Esophagus muscularis mucosa (tissue), 4 donors: ENCODE results near the gene PYROXD2. TPM values are rescaled to one million over a fixed set of nuclear protein-coding genes. Genes with fewer than 3 reads are reported as not detected.
"Not testable (repeated sequence)": the region's sequence is repeated elsewhere in the genome, so short reads cannot be mapped to it uniquely, and the experiment has no call there.

Experiments
- DNase-seq: peaks from one replicate; pipeline ENCODE4 v3.0.0-alpha.2; 2017; ENCODE audit errors: extremely low spot score
- H3K27ac ChIP-seq, 4 donors: fragments of 200-600 bp; sonication (generic); replicated peaks in 1 of 4; 1 replicate in 3 of 4; 2 replicates in 1 of 4; pipeline ENCODE4 v1.5.1; 2016 to 2019; ENCODE audit warnings: mild to moderate bottlenecking in 1 of 4
- H3K27me3 ChIP-seq, 4 donors: fragments of 200-600 bp; sonication (generic); one replicate each; pipeline versions ENCODE4 v1.5.1 to v1.6.0; 2016 to 2019
- H3K36me3 ChIP-seq, 4 donors: fragments of 200-600 bp; sonication (generic); one replicate each; pipeline ENCODE4 v1.5.1; 2016 to 2019
- H3K4me1 ChIP-seq, 4 donors: fragments of 200-600 bp; sonication (generic); one replicate each; pipeline ENCODE4 v1.5.1; 2016 to 2019
- H3K4me3 ChIP-seq, 4 donors: fragments of 200-600 bp; sonication (generic); 1 replicate in 2 of 4; 2 replicates in 2 of 4; pipeline ENCODE4 v1.5.1; 2016 to 2019; ENCODE audit warnings: mild to moderate bottlenecking in 4 of 4, moderate library complexity in 1 of 4
- H3K9me3 ChIP-seq, 4 donors: fragments of 200-600 bp; sonication (generic); 1 replicate in 3 of 4; 2 replicates in 1 of 4; pipeline ENCODE4 v1.5.1; 2016 to 2019
- EP300 ChIP-seq: sonication (generic); formaldehyde crosslinking; IDR thresholded peaks from one replicate; pipeline ENCODE4 v1.6.1; 2017; ENCODE audit warnings: antibody characterized with exemption
- POLR2A ChIP-seq: fragments of 450-650 bp; IDR thresholded peaks from one replicate; pipeline ENCODE4 v1.6.1; 2017; ENCODE audit warnings: antibody characterized with exemption, moderate library complexity, mild to moderate bottlenecking, low read depth
- POLR2AphosphoS5 ChIP-seq, 2 donors: sonication (generic); formaldehyde crosslinking; IDR thresholded peaks; one replicate each; pipeline ENCODE4 v1.6.1; 2017; ENCODE audit warnings: antibody characterized with exemption in 2 of 2
- WGBS: methylation state at CpG from one replicate; pipeline ENCODE4 v1.1.5; 2018; 5-methylcytosine and 5-hydroxymethylcytosine counted together
- intact Hi-C: fragments of 100-400 bp; cut with DNase I; formaldehyde crosslinking; loops from one replicate; pipeline ENCODE4 v1.15.1; 2023
- total RNA-seq, 4 donors: library from RNA; depleted of rRNA; stranded (reverse); fragments of >200 nt; gene quantifications; one replicate each; pipeline versions ENCODE4 v1.1.0 to v1.2.1, GENCODE V29; 2016
- TF ChIP-seq, protein P1 (sequence below), 3 experiments: fragments of 200-600 bp in 2 of 3; fragments of 450-650 bp in 1 of 3; sonication (generic) in 2 of 3; IDR thresholded peaks; one replicate each; pipeline ENCODE4 v1.5.1; 2017 to 2019; ENCODE audit warnings: antibody characterized with exemption in 3 of 3, mild to moderate bottlenecking in 2 of 3, moderate library complexity in 1 of 3

PYROXD2 gene
- total RNA-seq, 4 donors from 2014 or later = 5.8 to 10.2 (median 6.6) TPM

- TF ChIP-seq POLR2AphosphoS5 (IDR thresholded peaks at IDR 0.05) = no peak
- no peak for TF ChIP-seq POLR2A
- TF ChIP-seq, protein P1, sequence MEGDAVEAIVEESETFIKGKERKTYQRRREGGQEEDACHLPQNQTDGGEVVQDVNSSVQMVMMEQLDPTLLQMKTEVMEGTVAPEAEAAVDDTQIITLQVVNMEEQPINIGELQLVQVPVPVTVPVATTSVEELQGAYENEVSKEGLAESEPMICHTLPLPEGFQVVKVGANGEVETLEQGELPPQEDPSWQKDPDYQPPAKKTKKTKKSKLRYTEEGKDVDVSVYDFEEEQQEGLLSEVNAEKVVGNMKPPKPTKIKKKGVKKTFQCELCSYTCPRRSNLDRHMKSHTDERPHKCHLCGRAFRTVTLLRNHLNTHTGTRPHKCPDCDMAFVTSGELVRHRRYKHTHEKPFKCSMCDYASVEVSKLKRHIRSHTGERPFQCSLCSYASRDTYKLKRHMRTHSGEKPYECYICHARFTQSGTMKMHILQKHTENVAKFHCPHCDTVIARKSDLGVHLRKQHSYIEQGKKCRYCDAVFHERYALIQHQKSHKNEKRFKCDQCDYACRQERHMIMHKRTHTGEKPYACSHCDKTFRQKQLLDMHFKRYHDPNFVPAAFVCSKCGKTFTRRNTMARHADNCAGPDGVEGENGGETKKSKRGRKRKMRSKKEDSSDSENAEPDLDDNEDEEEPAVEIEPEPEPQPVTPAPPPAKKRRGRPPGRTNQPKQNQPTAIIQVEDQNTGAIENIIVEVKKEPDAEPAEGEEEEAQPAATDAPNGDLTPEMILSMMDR (IDR thresholded peaks at IDR 0.05) = no peak
- no peak for TF ChIP-seq EP300
- WGBS = 100% methylated on average over 10 of the region's 13 CpGs
- no peak overlapping the region for H3K4me3 ChIP-seq
- H3K4me1 ChIP-seq = peaks cover 0 to 11% (median 4%) of the 10 kb centered on the region in 4 donors
- H3K9me3 ChIP-seq = no peaks in the 10 kb centered on the region
- no peaks in the 10 kb centered on the region for H3K27me3 ChIP-seq
- no peak overlapping the region for H3K27ac ChIP-seq
- peaks cover 0 to 49% (median 38%) of the 10 kb centered on the region in 4 donors for H3K36me3 ChIP-seq
- intact Hi-C loops = no loop called here
- no peak for DNase-seq
These were observed 26.8 kb downstream of the PYROXD2 start for GRCh38 chr10:98388101-98388655.

DNA sequence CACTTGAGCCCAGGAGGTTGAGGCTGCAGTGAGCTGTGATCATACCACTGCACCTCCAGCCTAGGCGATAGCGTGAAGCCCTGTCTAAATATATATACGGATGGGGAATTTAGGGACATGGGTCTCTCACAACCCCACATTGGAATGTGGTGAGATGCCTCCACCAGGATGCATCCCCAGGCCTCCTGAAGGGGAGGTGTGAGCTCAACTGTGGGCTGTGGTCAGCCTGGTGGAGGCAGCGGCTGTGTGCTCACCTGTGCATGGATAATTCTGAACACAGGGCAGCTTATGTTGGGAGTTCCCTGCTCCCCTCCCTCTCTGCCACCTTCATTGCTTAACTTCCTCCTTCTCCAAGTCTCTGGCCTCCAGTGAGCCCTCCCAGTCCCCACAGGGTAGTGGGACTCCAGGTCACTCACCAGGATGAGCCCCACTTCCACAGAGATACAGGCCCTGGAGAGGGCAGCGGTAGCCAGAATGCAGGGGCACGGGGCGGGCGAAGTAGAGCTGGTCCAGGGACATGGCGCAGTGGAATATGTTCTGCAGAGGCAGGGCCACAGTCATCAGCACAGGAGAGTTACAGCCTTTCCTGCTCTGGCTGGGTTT, 30.4 kb downstream of the PYROXD2 start:
- WGBS = 96% methylated on average over 5 of the region's 9 CpGs
- TF ChIP-seq EP300 = no peak
- TF ChIP-seq, protein P1 (IDR thresholded peaks at IDR 0.05) = no peak
- TF ChIP-seq POLR2AphosphoS5 (IDR thresholded peaks at IDR 0.05) = no peak
- no peak for TF ChIP-seq POLR2A
- peaks cover 0 to 58% (median 44%) of the 10 kb centered on the region in 4 donors for H3K36me3 ChIP-seq
- intact Hi-C loops = no loop called here
- H3K27me3 ChIP-seq = no peaks in the 10 kb centered on the region
- no peaks in the 10 kb centered on the region for H3K9me3 ChIP-seq
- no peak for DNase-seq
- H3K27ac ChIP-seq = no peak overlapping the region
- H3K4me1 ChIP-seq = no peaks in the 10 kb centered on the region
- H3K4me3 ChIP-seq = no peak overlapping the region

DNA sequence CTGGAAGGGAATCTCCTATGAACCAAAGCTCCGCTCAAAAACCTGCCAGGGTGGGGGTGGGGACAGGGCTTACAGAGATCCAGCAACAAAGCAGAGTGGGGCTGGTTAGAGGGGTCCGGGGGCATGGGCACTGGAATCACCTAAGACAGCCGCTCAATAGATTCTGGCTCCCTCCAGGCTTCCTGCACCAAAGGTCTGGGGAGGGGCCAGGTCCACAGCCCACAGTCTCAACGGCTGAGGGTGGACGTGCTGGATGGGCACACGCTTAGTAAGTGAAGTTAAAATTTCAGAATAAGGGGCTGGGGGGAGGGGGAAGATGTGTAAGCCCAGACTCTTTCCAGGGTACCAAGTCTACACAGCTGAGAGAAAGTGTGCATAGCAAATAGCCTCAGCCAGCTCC, 31.1 kb downstream of the PYROXD2 start:
- TF ChIP-seq POLR2A (no peak), EP300 (no peak), POLR2AphosphoS5 (IDR thresholded peaks at IDR 0.05) (no peak)
- TF ChIP-seq, protein P1 (IDR thresholded peaks at IDR 0.05) = no peak
- no peak overlapping the region for H3K27ac ChIP-seq
- H3K27me3 ChIP-seq = no peaks in the 10 kb centered on the region
- no peaks in the 10 kb centered on the region for H3K4me1 ChIP-seq
- no peak for DNase-seq
- WGBS = 90% methylated on average over 4 of the region's 6 CpGs
- no peaks in the 10 kb centered on the region for H3K9me3 ChIP-seq
- no peak overlapping the region for H3K4me3 ChIP-seq
- intact Hi-C loops = no loop called here
- H3K36me3 ChIP-seq = peaks cover 0 to 62% (median 44%) of the 10 kb centered on the region in 4 donors

DNA sequence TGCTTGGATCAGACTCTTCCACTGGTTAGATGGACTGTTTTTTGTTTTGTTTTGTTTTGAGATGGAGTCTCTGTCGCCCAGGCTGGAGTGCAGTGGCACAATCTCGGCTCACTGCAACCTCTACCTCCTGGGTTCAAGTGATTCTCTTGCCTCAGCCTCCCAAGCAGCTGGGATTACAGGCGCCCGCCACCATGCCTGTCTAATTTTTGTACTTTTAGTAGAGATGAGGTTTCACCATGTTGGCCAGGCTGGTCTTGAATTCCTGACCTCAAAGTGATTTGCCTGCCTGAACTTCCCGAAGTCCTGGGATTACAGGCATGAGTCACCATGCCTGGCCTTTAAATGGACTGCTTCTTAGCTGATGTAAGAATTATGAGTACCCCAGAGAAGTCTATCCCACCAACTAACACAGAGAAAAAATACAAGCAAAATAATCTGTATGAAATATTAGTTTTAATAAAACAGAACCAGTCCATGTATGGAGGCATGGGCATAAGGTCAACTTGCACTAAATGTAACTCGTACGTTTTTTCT, 31.8 kb downstream of the PYROXD2 start:
- H3K9me3 ChIP-seq, DNase-seq, H3K27ac ChIP-seq, intact Hi-C loops, H3K4me3 ChIP-seq, H3K27me3 ChIP-seq, H3K4me1 ChIP-seq: not testable (repeated sequence)
- WGBS = 86% methylated on average over 7 of the region's 7 CpGs
- peaks cover 0 to 60% (median 44%) of the 10 kb centered on the region in 4 donors for H3K36me3 ChIP-seq

- no peak for DNase-seq
- H3K4me1 ChIP-seq = no peaks in the 10 kb centered on the region
- no peak overlapping the region for H3K27ac ChIP-seq
- H3K9me3 ChIP-seq = peaks cover 0 to 3% (median 0%) of the 10 kb centered on the region in 4 donors
- TF ChIP-seq EP300 (no peak), POLR2A (no peak), POLR2AphosphoS5 (IDR thresholded peaks at IDR 0.05) (no peak)
- TF ChIP-seq, protein P1 (IDR thresholded peaks at IDR 0.05) = no peak
- 72% methylated on average over 2 of the region's 5 CpGs for WGBS
- no peaks in the 10 kb centered on the region for H3K27me3 ChIP-seq
- H3K36me3 ChIP-seq = peaks cover 0 to 59% (median 44%) of the 10 kb centered on the region in 4 donors
- intact Hi-C loops = no loop called here
- no peak overlapping the region for H3K4me3 ChIP-seq
These were observed 32.3 kb downstream of the PYROXD2 start for GRCh38 chr10:98382691-98383101.
